Hepatocyte (in vitro differentiated cells): ENCODE measurements around the gene CFAP92. TPM values are rescaled to one million over a fixed set of nuclear protein-coding genes. Genes with fewer than 3 reads are reported as not detected.

ENCODE experiments used
- DNase-seq: peaks from one replicate; pipeline ENCODE4 v3.0.0-alpha.2; 2016; ENCODE audit warnings: low spot score
- H2AFZ ChIP-seq: fragments of 200-600 bp; sonication (generic); 2 replicates; pipeline ENCODE4 v1.6.0; 2016; ENCODE audit warnings: antibody characterized with exemption, mild to moderate bottlenecking
- H3K27ac ChIP-seq: fragments of 200-600 bp; sonication (generic); 2 replicates; pipeline ENCODE4 v1.5.1; 2016; ENCODE audit warnings: mild to moderate bottlenecking
- H3K27me3 ChIP-seq: fragments of 200-600 bp; sonication (generic); 2 replicates; pipeline ENCODE4 v1.6.1; 2016
- H3K36me3 ChIP-seq: fragments of 200-600 bp; sonication (generic); replicated peaks from 2 replicates; pipeline ENCODE4 v1.5.1; 2016; ENCODE audit warnings: low read depth; ENCODE audit not compliant: insufficient read depth
- H3K4me1 ChIP-seq: fragments of 200-600 bp; sonication (generic); 2 replicates; pipeline ENCODE4 v1.5.1; 2016; ENCODE audit warnings: mild to moderate bottlenecking, moderate library complexity; ENCODE audit not compliant: insufficient read depth
- H3K4me2 ChIP-seq: fragments of 200-600 bp; sonication (generic); 2 replicates; pipeline ENCODE4 v1.6.0; 2016
- H3K4me3 ChIP-seq: fragments of 200-600 bp; sonication (generic); 2 replicates; pipeline ENCODE4 v1.5.1; 2016; ENCODE audit warnings: mild to moderate bottlenecking
- H3K79me2 ChIP-seq: fragments of 200-600 bp; sonication (generic); 2 replicates; pipeline ENCODE4 v1.6.0; 2017; ENCODE audit warnings: mild to moderate bottlenecking
- H3K9me2 ChIP-seq: fragments of 200-600 bp; sonication (generic); replicated peaks from 2 replicates; pipeline ENCODE4 v1.6.0; 2017; ENCODE audit warnings: mild to moderate bottlenecking; ENCODE audit not compliant: insufficient read depth
- H3K9me3 ChIP-seq: fragments of 200-600 bp; sonication (generic); 2 replicates; pipeline ENCODE4 v1.5.1; 2016; ENCODE audit warnings: low read depth, mild to moderate bottlenecking
- H4K20me1 ChIP-seq: fragments of 200-600 bp; sonication (generic); 2 replicates; pipeline ENCODE4 v1.6.0; 2016; ENCODE audit warnings: mild to moderate bottlenecking; ENCODE audit not compliant: insufficient read depth, poor library complexity, severe bottlenecking
- EZH2 ChIP-seq: fragments of 200-600 bp; sonication (generic); IDR thresholded peaks from 2 replicates; pipeline ENCODE4 v1.6.1; 2016; ENCODE audit warnings: antibody characterized with exemption, mild to moderate bottlenecking, borderline replicate concordance
- EZH2phosphoT487 ChIP-seq: fragments of 200-600 bp; sonication (generic); IDR thresholded peaks from one replicate; pipeline ENCODE4 v1.6.1; 2018; ENCODE audit warnings: antibody characterized with exemption, mild to moderate bottlenecking, low read depth, moderate library complexity; ENCODE audit not compliant: unreplicated experiment, severe bottlenecking
- WGBS: methylation state at CpG from one replicate; pipeline ENCODE4 v1.1.6; 2016; ENCODE audit warnings: low lambda C conversion rate; ENCODE audit errors: missing lambda C conversion rate; 5-methylcytosine and 5-hydroxymethylcytosine counted together
- polyA plus RNA-seq: library from polyadenylated mRNA; unstranded; fragments of >200 nt; fragmentation: Nextera tagmentation; extraction: Ambion mirVana; gene quantifications from 2 replicates; pipeline ENCODE4 v1.2.1, GENCODE V29; 2016
- total RNA-seq: library from RNA; depleted of rRNA; stranded (reverse); fragments of >200 nt; gene quantifications from 2 replicates; pipeline ENCODE4 v1.2.3, GENCODE V29; 2014
- TF ChIP-seq, protein P1 (sequence below): fragments of 200-600 bp; sonication (generic); IDR thresholded peaks from 2 replicates; pipeline ENCODE4 v1.5.1; 2016; ENCODE audit warnings: antibody characterized with exemption, mild to moderate bottlenecking; ENCODE audit not compliant: poor library complexity

Gene CFAP92
- total and polyA plus RNA-seq, 2 experiments from 2014 or later = 0.17 to 0.35 TPM

GRCh38 chr3:128873244-128874022 lies 120.4 kb downstream of the CFAP92 start:
- Histone ChIP-seq H3K36me3 (no peaks in the 10 kb centered on the region), H3K4me1 (peaks cover 8% of the 10 kb centered on the region), H3K9me3 (no peaks in the 10 kb centered on the region), H3K27me3 (no peaks in the 10 kb centered on the region), H3K79me2 (peaks cover 13% of the 10 kb centered on the region), H3K4me3 (no peak overlapping the region), H2AFZ (no peak overlapping the region), H3K9me2 (no peaks in the 10 kb centered on the region), H3K4me2 (no peak overlapping the region), H4K20me1 (no peaks in the 10 kb centered on the region), H3K27ac (no peak overlapping the region)
- no peak for DNase-seq
- TF ChIP-seq EZH2 = no peak
- TF ChIP-seq, protein P1, sequence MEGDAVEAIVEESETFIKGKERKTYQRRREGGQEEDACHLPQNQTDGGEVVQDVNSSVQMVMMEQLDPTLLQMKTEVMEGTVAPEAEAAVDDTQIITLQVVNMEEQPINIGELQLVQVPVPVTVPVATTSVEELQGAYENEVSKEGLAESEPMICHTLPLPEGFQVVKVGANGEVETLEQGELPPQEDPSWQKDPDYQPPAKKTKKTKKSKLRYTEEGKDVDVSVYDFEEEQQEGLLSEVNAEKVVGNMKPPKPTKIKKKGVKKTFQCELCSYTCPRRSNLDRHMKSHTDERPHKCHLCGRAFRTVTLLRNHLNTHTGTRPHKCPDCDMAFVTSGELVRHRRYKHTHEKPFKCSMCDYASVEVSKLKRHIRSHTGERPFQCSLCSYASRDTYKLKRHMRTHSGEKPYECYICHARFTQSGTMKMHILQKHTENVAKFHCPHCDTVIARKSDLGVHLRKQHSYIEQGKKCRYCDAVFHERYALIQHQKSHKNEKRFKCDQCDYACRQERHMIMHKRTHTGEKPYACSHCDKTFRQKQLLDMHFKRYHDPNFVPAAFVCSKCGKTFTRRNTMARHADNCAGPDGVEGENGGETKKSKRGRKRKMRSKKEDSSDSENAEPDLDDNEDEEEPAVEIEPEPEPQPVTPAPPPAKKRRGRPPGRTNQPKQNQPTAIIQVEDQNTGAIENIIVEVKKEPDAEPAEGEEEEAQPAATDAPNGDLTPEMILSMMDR = no peak
- TF ChIP-seq EZH2phosphoT487 = no peak
- WGBS = 73% methylated on average over 8 of the region's 8 CpGs

- H3K36me3 ChIP-seq = no peaks in the 10 kb centered on the region
Measured at GRCh38 chr3:128872744-128873143, 121.1 kb downstream of the CFAP92 start.

GRCh38 chr3:128872282-128872681 lies 121.6 kb downstream of the CFAP92 start:
- Histone ChIP-seq H2AFZ (no peak overlapping the region), H3K9me3 (no peaks in the 10 kb centered on the region), H3K4me1 (no peaks in the 10 kb centered on the region), H3K4me3 (no peak overlapping the region), H3K79me2 (peaks cover 2% of the 10 kb centered on the region), H3K9me2 (no peaks in the 10 kb centered on the region), H3K4me2 (no peak overlapping the region), H4K20me1 (no peaks in the 10 kb centered on the region), H3K36me3 (no peaks in the 10 kb centered on the region), H3K27me3 (no peaks in the 10 kb centered on the region), H3K27ac (no peak overlapping the region)
- no peak for TF ChIP-seq EZH2phosphoT487
- TF ChIP-seq EZH2 = no peak
- TF ChIP-seq, protein P1 = no peak
- DNase-seq = no peak
- 87% methylated on average over 4 of the region's 4 CpGs for WGBS

More at GRCh38 chr3:128872744-128873143, 121.1 kb downstream of the CFAP92 start:
- Histone ChIP-seq H3K79me2 (peaks cover 7% of the 10 kb centered on the region), H3K4me3 (no peak overlapping the region), H3K4me1 (peaks cover 1% of the 10 kb centered on the region), H3K27ac (no peak overlapping the region), H2AFZ (no peak overlapping the region), H4K20me1 (no peaks in the 10 kb centered on the region), H3K9me3 (no peaks in the 10 kb centered on the region), H3K9me2 (no peaks in the 10 kb centered on the region), H3K27me3 (no peaks in the 10 kb centered on the region), H3K4me2 (no peak overlapping the region)
- WGBS = 95% methylated on average over 8 of the region's 8 CpGs
- DNase-seq = no peak
- TF ChIP-seq, protein P1 = no peak
- TF ChIP-seq EZH2 (no peak), EZH2phosphoT487 (no peak)
